IPS-18a (cell line): ENCODE data around the gene WWP2.
A peak's percentile ranks its signal among the peaks of the same experiment; 100 is the strongest.

ENCODE experiments used
- H3K27ac ChIP-seq: one replicate; pipeline ENCODE4 v1.5.1; 2013; ENCODE audit warnings: low read length
- H3K27me3 ChIP-seq: one replicate; pipeline ENCODE4 v1.6.1; 2013; ENCODE audit warnings: mild to moderate bottlenecking, low read length; ENCODE audit not compliant: control insufficient read depth, insufficient read depth
- H3K36me3 ChIP-seq: one replicate; pipeline ENCODE4 v1.6.1; 2013; ENCODE audit warnings: low read depth, low read length; ENCODE audit not compliant: control insufficient read depth
- H3K4me1 ChIP-seq: one replicate; pipeline ENCODE4 v1.6.1; 2013; ENCODE audit warnings: low read depth, low read length; ENCODE audit not compliant: control insufficient read depth
- H3K4me3 ChIP-seq: one replicate; pipeline ENCODE4 v1.5.1; 2013; ENCODE audit warnings: low read length
- H3K9ac ChIP-seq: one replicate; pipeline ENCODE4 v1.6.1; 2013; ENCODE audit warnings: mild to moderate bottlenecking, low read length, moderate library complexity
- H3K9me3 ChIP-seq: one replicate; pipeline ENCODE4 v1.6.1; 2013; ENCODE audit warnings: low read depth, low read length; ENCODE audit not compliant: control insufficient read depth

WWP2 gene

DNA sequence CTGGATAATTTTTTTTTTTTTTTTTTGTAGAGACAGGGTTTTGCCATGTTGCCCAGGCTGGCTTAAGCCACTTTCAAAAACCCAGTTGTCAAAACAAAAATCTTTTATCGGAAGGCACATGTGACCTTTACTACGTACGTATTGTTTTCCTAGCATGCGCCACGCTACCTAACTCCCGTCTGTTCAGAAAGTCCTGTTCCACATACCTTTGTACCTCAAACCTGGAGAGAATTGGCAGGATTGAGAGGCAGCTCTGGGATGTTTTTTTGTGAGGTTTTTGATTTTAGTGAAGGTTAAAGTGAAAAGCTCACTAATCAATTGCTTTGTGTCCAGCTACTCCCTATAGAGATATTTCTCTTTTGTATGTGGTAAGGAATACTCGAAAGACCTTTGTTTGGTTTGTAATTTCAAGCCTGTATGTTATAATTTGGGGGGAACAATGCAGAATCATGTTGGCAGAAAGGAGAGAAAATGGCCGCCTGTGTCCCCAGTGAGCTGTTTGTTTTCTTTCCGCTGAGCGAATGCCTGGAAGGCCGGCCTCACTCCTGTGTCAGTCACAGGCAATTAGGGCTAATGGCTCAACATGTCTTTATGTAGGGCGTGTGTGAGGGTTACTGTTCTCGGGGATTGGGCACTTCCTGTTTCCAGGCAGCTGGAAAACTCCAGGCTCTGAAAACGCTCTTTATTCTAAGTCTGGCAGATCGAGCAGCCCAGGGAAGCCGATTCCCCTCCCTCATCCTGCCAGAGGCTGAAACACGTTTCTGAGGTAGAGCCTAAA, 128.2 kb downstream of the WWP2 start:
- H3K27me3 ChIP-seq, result no peaks in the 10 kb centered on the region
- peak overlapping the region; percentile 24 for H3K9ac ChIP-seq
- no peaks in the 10 kb centered on the region for H3K9me3 ChIP-seq
- no peaks in the 10 kb centered on the region for H3K36me3 ChIP-seq
- H3K27ac ChIP-seq, result peak overlapping the region; percentile 60
- H3K4me1 ChIP-seq, result no peaks in the 10 kb centered on the region
- no peak overlapping the region for H3K4me3 ChIP-seq

- Histone ChIP-seq H3K36me3 (no peaks in the 10 kb centered on the region), H3K27ac (no peak overlapping the region), H3K27me3 (no peaks in the 10 kb centered on the region), H3K4me3 (no peak overlapping the region), H3K9ac (peak overlapping the region; percentile 24), H3K9me3 (no peaks in the 10 kb centered on the region), H3K4me1 (no peaks in the 10 kb centered on the region)
Observed at GRCh38 chr16:69890892-69891282, 128.8 kb downstream of the WWP2 start.

DNA sequence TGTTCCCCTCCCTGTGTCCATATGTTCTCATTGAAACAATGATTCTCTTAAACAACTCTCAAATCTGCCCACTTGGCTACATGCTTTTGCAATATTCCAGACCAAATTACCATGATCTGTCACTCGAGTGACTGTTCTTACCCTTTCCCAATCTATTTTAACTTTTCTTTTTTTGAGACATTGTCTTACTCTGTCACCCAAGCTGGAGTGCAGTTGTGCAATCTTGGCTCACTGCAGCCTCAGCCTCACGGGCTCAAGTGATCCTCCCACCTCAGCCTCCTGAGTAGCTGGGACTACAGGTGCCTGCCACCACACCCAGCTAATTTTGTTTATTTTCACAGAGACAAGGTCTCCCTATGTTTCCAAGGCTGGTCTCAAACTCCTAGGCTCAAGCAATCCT, 130.2 kb downstream of the WWP2 start:
- no peaks in the 10 kb centered on the region for H3K27me3 ChIP-seq
- H3K27ac ChIP-seq, result no peak overlapping the region
- no peaks in the 10 kb centered on the region for H3K9me3 ChIP-seq
- no peaks in the 10 kb centered on the region for H3K36me3 ChIP-seq
- H3K4me1 ChIP-seq, result no peaks in the 10 kb centered on the region
- no peak overlapping the region for H3K4me3 ChIP-seq
- H3K9ac ChIP-seq, result no peak overlapping the region

- Histone ChIP-seq H3K9ac (no peak overlapping the region), H3K4me3 (no peak overlapping the region), H3K27ac (no peak overlapping the region), H3K4me1 (no peaks in the 10 kb centered on the region), H3K27me3 (no peaks in the 10 kb centered on the region), H3K9me3 (no peaks in the 10 kb centered on the region), H3K36me3 (no peaks in the 10 kb centered on the region)
Observed at GRCh38 chr16:69893106-69893505, 131.0 kb downstream of the WWP2 start.

- H3K9ac ChIP-seq, result no peak overlapping the region
- H3K4me1 ChIP-seq, result no peaks in the 10 kb centered on the region
- no peak overlapping the region for H3K4me3 ChIP-seq
- H3K36me3 ChIP-seq, result no peaks in the 10 kb centered on the region
- no peaks in the 10 kb centered on the region for H3K27me3 ChIP-seq
- H3K27ac ChIP-seq, result no peak overlapping the region
- no peaks in the 10 kb centered on the region for H3K9me3 ChIP-seq
Observed at GRCh38 chr16:69894676-69895075, 132.5 kb downstream of the WWP2 start.

DNA sequence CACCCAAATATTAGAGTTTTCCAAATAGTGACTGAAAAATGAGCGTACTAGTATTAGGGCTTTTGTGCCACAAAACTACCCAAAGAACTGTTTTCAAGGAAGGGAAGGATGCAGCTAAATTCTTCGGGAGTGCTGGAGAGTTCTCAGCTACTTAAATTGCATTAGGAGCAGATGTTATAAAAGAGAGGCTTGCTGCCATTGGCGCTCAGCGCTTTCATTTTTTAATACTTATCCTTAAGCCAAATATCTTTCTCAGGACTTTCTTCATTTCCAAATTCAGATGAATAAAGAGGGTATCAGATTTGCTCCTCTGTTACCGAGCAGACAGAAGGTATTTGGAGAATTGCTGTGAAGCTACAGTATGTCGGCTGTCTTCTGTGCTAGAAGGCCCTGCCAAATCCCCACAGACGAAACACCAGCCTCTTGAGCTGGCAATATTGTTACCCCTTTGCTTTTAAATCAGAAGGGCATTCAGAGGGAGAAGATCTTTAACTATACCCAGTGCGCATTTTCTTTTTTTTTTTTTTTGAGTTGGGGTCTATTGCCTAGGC, 141.8 kb downstream of the WWP2 start:
- peaks cover 4% of the 10 kb centered on the region for H3K36me3 ChIP-seq
- H3K4me3 ChIP-seq, result no peak overlapping the region
- peaks cover 6% of the 10 kb centered on the region for H3K4me1 ChIP-seq
- no peaks in the 10 kb centered on the region for H3K9me3 ChIP-seq
- H3K27me3 ChIP-seq, result no peaks in the 10 kb centered on the region
- H3K9ac ChIP-seq, result no peak overlapping the region
- H3K27ac ChIP-seq, result no peak overlapping the region

DNA sequence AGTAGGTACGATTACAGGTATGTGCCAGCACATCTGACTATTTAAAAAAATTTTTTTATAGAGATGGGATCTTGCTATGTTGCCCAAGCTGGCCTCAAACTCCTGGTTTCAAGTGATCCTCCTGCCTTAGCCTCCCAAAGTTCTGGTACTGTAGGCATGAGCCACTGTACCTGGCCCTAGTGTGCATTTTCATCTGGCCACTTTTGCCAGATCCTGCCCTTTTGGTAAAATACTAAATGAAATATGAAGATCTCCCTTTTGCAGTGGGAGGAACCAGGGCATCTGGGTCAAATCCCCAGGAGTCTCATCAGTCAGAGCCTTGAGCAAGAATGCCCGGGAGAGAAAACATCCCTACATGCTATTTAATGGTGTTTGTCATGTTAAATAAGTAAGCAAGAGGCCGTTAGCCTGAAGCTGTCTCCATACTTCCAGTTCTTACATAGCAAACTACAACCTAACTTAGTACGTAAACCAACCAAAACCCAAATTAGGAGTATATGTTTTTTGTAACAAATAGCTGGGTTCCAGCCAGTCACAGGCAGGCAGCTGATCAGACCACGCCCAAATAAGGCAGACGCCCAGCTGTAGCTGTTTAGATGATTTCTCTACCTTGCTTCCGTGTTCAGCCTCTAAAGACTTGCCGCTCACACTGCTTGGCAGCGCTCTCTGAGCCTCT, 142.5 kb downstream of the WWP2 start:
- Histone ChIP-seq H3K27ac (no peak overlapping the region), H3K9ac (no peak overlapping the region), H3K4me1 (peaks cover 6% of the 10 kb centered on the region), H3K9me3 (no peaks in the 10 kb centered on the region), H3K4me3 (no peak overlapping the region), H3K36me3 (peaks cover 4% of the 10 kb centered on the region), H3K27me3 (no peaks in the 10 kb centered on the region)

DNA sequence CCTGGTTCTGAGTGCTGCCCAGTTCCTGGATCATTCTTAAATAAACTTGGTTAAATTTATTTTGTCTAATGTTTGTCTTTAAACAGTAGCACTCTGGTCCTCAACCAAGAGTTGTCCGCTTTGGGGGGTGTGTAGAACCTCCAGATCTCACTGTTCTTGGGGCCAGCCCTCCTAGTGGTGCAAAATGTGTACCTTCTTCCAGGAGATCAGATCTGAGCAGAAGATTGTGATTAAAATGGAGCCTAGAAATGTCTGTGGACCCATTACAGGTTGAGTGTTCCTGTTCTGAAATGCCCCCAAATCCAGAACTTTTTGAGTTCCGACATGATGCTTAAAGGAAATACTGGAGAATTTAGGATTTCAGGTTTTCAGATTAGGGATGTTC, 143.0 kb downstream of the WWP2 start:
- H3K9me3 ChIP-seq, result no peaks in the 10 kb centered on the region
- H3K27ac ChIP-seq, result peak overlapping the region; percentile 2
- H3K4me3 ChIP-seq, result no peak overlapping the region
- no peak overlapping the region for H3K9ac ChIP-seq
- H3K4me1 ChIP-seq, result peaks cover 6% of the 10 kb centered on the region
- peaks cover 4% of the 10 kb centered on the region for H3K36me3 ChIP-seq
- no peaks in the 10 kb centered on the region for H3K27me3 ChIP-seq

DNA sequence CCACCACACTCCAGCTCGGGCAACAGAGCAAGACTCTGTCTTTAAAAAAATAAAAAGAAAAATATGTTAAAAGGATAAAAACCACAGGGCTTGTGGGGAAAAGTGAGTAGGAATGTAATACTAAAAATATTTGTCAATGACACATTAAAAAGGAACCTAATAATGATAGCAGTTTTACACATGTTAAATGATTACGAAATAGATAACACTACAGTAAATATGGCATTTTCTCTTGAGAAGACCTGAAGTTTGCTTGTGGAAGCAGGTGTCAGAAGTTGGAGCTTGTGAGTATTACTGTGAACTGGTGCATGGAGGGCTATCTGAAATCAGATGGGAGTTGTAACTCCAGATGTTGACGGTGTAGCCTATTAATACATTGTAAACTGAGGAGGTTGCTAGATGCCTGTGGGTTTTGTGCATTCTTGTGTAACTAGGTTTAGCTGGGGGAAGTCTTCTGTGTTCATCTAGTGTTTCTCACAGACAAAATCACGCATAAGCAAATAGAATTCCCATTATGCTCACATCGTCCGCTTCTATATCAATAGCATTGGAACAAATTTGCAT, 144.8 kb downstream of the WWP2 start:
- Histone ChIP-seq H3K9ac (no peak overlapping the region), H3K4me1 (peaks cover 6% of the 10 kb centered on the region), H3K27ac (no peak overlapping the region), H3K36me3 (peaks cover 4% of the 10 kb centered on the region), H3K9me3 (no peaks in the 10 kb centered on the region), H3K4me3 (no peak overlapping the region), H3K27me3 (no peaks in the 10 kb centered on the region)

- no peak overlapping the region for H3K27ac ChIP-seq
- no peak overlapping the region for H3K4me3 ChIP-seq
- H3K9ac ChIP-seq, result no peak overlapping the region
- no peaks in the 10 kb centered on the region for H3K9me3 ChIP-seq
- peaks cover 4% of the 10 kb centered on the region for H3K36me3 ChIP-seq
- peaks cover 6% of the 10 kb centered on the region for H3K4me1 ChIP-seq
- H3K27me3 ChIP-seq, result no peaks in the 10 kb centered on the region
Observed at GRCh38 chr16:69909043-69909442, 146.9 kb downstream of the WWP2 start.

GRCh38 chr16:69909760-69910159, 147.6 kb downstream of the WWP2 start:
- Histone ChIP-seq H3K36me3 (peaks cover 4% of the 10 kb centered on the region), H3K4me3 (no peak overlapping the region), H3K4me1 (peaks cover 6% of the 10 kb centered on the region), H3K27ac (no peak overlapping the region), H3K9me3 (no peaks in the 10 kb centered on the region), H3K27me3 (no peaks in the 10 kb centered on the region), H3K9ac (no peak overlapping the region)
